ENCODE measurements around the gene LRP3.

GRCh38 chr19:33246709-33247440 is 52.7 kb downstream of the LRP3 start:
- TF ChIP-seq CTCF (conservative IDR thresholded peaks at IDR 0.05; ENCODE audit: low read depth in 2 of 2), result no peak
- TF ChIP-seq EZH2 (IDR thresholded peaks at IDR 0.05; ENCODE audit: low read depth, unreplicated experiment), result no peak
- TF ChIP-seq POLR2AphosphoS5 (IDR thresholded peaks at IDR 0.05; ENCODE audit: low read depth), result no peak
- TF ChIP-seq EZH2phosphoT487 (IDR thresholded peaks at IDR 0.05; ENCODE audit: unreplicated experiment), result no peak
